RWPE2 (cell line): ENCODE measurements around the gene LYRM7.

Experiments used
- ATAC-seq: fragments of 200-7000 bp; cut with Tn5 transposase; 3 replicates; pipeline ENCODE4 v1.9.1; 2021; ENCODE audit warnings: low read depth
- DNase-seq: peaks from one replicate; pipeline ENCODE4 v3.0.0-alpha.2; 2020; ENCODE audit warnings: low spot score
- H3K27ac ChIP-seq: fragments of 450-650 bp; 2 replicates; pipeline ENCODE4 v1.5.1; 2017; ENCODE audit warnings: mild to moderate bottlenecking; ENCODE audit not compliant: poor library complexity, severe bottlenecking
- H3K27me3 ChIP-seq: fragments of 250-450 bp; sonication (Bioruptor Pico); 2 replicates; pipeline ENCODE4 v1.5.1; 2021; ENCODE audit warnings: mild to moderate bottlenecking, moderate library complexity; ENCODE audit not compliant: insufficient read depth, poor library complexity, severe bottlenecking
- H3K36me3 ChIP-seq: fragments of 250-450 bp; sonication (Bioruptor Pico); 2 replicates; pipeline ENCODE4 v1.5.1; 2020; ENCODE audit warnings: low read depth, mild to moderate bottlenecking, moderate library complexity
- H3K4me1 ChIP-seq: fragments of 250-450 bp; sonication (Bioruptor Pico); 2 replicates; pipeline ENCODE4 v1.5.1; 2021; ENCODE audit warnings: mild to moderate bottlenecking, moderate library complexity; ENCODE audit not compliant: insufficient read depth, poor library complexity, severe bottlenecking
- H3K4me3 ChIP-seq: fragments of 250-450 bp; sonication (Bioruptor Pico); 2 replicates; pipeline ENCODE4 v1.5.1; 2021; ENCODE audit warnings: mild to moderate bottlenecking, moderate library complexity; ENCODE audit not compliant: severe bottlenecking
- H3K9me3 ChIP-seq: fragments of 250-450 bp; sonication (Bioruptor Pico); 2 replicates; pipeline ENCODE4 v1.5.1; 2021; ENCODE audit warnings: mild to moderate bottlenecking, moderate library complexity; ENCODE audit not compliant: severe bottlenecking
- CTCF ChIP-seq: fragments of 450-650 bp; IDR thresholded peaks from one replicate; pipeline ENCODE4 v1.5.1; 2017; ENCODE audit warnings: mild to moderate bottlenecking, moderate library complexity; ENCODE audit not compliant: poor library complexity, severe bottlenecking

LYRM7 gene

DNA sequence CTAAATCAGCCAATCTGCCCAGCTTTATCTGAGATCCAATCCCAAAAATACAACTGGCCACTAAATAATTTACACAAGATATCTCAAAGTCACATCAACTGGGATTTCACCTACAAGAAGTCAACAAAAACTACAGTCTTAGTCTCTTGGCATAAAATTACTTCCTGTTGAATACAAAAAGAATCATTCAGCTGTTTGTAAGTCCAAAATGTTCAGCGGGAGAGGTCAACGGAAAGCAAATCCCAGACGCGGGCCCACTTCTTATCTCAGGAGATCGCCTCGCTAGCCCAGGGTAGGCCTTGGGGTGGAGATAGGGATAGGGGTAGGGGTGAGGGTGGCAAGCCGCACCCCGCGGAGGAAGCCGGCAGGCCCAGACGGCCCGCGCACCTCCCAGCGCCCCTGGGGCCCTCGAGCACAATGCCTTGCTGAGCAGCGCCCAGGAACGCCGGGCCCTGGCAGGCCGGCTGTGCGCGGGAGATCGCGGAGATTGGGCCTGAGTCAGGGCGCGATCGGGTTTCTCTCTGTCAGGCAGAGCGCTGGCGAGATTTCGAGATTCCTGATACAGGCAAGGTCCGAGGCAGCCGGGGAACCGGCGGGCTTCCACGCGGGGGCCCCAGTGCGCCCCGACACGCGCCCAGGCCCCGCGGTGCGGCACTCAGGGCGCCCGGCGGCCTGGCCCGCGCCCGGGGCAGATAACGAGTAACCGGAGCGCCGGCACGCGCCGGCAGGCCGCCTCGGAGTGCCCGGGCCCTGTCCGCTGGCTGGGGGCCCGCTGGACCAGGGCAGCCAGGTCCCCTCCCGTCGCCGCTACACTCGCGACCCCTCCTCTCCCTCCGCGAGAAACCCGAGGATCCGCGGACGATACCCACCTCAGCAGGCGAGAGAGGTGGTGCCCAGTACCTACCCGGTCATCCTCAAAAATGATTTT, 6.3 kb upstream of the LYRM7 start:
- ATAC-seq (peak; percentile 78), DNase-seq (peak; percentile 81)
- peak overlapping the region; percentile 78 for H3K27ac ChIP-seq
- peak overlapping the region; percentile 74 for H3K4me3 ChIP-seq
- H3K36me3 ChIP-seq, result peaks cover 44% of the 10 kb centered on the region
- H3K9me3 ChIP-seq, result no peaks in the 10 kb centered on the region
- peak; percentile 50 for TF ChIP-seq CTCF
- no peaks in the 10 kb centered on the region for H3K27me3 ChIP-seq
- peaks cover 5% of the 10 kb centered on the region for H3K4me1 ChIP-seq

GRCh38 chr5:131165119-131165727, 5.5 kb upstream of the LYRM7 start, which contains the start of gene HINT1:
HINT1 (minus strand) TSS chr5:131165256; CDS start chr5:131165205, 51 bp downstream.
- Histone ChIP-seq H3K9me3 (no peaks in the 10 kb centered on the region), H3K27me3 (no peaks in the 10 kb centered on the region), H3K27ac (peak within 1 kb of the TSS; percentile 78), H3K36me3 (peaks cover 36% of the 10 kb centered on the region), H3K4me3 (peak within 1 kb of the TSS; percentile 74), H3K4me1 (peaks cover 8% of the 10 kb centered on the region)
- ATAC-seq (peak; percentile 88), DNase-seq (peak; percentile 97)
- peak; percentile 28 for TF ChIP-seq CTCF

DNA sequence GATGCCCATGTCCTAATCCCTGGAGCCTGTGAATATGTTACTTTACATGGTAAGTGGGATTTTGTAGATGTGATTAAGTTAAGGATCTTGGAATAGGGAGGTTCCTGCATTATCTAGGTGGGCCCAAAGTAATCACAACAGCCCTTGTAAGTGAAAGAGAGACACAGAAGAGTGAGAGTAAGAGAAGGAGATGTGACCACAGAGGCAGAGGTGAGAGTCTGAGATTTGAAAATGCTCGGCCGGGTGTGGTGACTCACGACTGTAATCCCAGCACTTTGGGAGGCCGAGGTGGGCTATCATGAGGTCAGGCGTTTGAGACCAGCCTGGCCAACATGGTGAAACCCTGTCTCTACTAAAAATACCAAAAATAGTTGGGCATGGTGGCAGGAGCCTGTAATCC, 3.1 kb upstream of the LYRM7 start:
- Histone ChIP-seq H3K36me3 (peaks cover 12% of the 10 kb centered on the region), H3K27me3 (no peaks in the 10 kb centered on the region), H3K9me3 (no peaks in the 10 kb centered on the region), H3K27ac (no peak overlapping the region), H3K4me1 (peaks cover 8% of the 10 kb centered on the region), H3K4me3 (no peak overlapping the region)
- no peak for ATAC-seq
- no peak for DNase-seq
- no peak for TF ChIP-seq CTCF

DNA sequence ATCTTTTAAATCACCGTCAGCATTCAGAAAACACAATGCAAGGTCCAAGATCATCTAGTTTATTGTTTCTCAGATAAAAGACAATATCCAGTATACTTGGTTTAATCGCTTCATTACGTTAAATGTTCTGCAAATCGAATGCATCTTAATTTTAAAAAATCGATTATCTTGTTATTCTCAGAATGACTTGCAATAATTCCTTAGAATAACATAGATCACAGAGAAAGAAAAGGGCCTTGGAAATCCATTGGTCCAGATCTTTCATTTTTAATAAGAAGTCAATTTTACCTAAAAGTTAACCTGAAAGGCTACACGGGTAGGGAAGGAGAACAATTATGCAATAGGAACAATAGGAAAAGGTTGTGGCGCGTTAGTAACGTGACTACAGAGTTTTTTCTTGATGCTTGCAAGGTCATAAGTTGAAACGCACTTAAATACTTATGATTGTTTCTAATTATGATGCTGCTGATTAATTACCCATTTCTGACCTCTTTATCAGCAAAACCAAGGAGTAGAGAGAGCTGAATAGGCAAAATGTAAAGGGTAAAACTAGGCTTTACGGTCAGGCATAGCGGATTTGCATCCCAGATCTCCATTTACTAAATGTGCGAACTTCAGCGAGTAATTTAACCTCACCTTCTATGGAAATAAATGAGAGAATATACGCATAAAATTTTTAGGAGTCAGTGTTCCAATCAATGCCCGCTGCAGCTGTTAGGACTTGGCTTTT, 769 bp upstream of the LYRM7 start:
- Histone ChIP-seq H3K27me3 (no peaks in the 10 kb centered on the region), H3K9me3 (no peaks in the 10 kb centered on the region), H3K36me3 (no peaks in the 10 kb centered on the region), H3K4me1 (peaks cover 3% of the 10 kb centered on the region), H3K4me3 (peak overlapping the region; percentile 50), H3K27ac (peak overlapping the region; percentile 22)
- no peak for TF ChIP-seq CTCF
- ATAC-seq (no peak), DNase-seq (no peak)
